ENCODE measurements around the gene PIGC.

PIGC gene

GRCh38 chr1:172443666-172444453 is at the start of gene PIGC:
Gene PIGC (minus strand): TSS chr1:172444069. CDS start chr1:172442622, 1,447 bp downstream.
- peak; percentile 56 for DNase-seq

GRCh38 chr1:172492421-172492820 is 48.6 kb upstream of the PIGC start:
- DNase-seq, result no peak

- no peak for DNase-seq
These were observed 46.0 kb upstream of the PIGC start for GRCh38 chr1:172489847-172490246.

- no peak for DNase-seq
These were observed 44.5 kb upstream of the PIGC start for GRCh38 chr1:172488393-172488792.

- DNase-seq, result no peak
These were observed 43.7 kb upstream of the PIGC start for GRCh38 chr1:172487550-172487949.

GRCh38 chr1:172486805-172487454 is 43.1 kb upstream of the PIGC start:
- no peak for DNase-seq

- DNase-seq, result no peak
These were observed 41.8 kb upstream of the PIGC start for GRCh38 chr1:172485626-172486025.

GRCh38 chr1:172484252-172484651 is 40.4 kb upstream of the PIGC start:
- DNase-seq, result no peak

- DNase-seq, result no peak
These were observed 39.6 kb upstream of the PIGC start for GRCh38 chr1:172483448-172483847.

GRCh38 chr1:172482044-172482443 is 38.2 kb upstream of the PIGC start:
- no peak for DNase-seq

- DNase-seq, result no peak
These were observed 36.6 kb upstream of the PIGC start for GRCh38 chr1:172480431-172480830.

GRCh38 chr1:172478485-172478884 is 34.6 kb upstream of the PIGC start:
- DNase-seq, result no peak

- DNase-seq, result no peak
These were observed 33.9 kb upstream of the PIGC start for GRCh38 chr1:172477741-172478140.

GRCh38 chr1:172477216-172477615 is 33.3 kb upstream of the PIGC start:
- no peak for DNase-seq

- no peak for DNase-seq
These were observed 32.4 kb upstream of the PIGC start for GRCh38 chr1:172476218-172476811.

- DNase-seq, result no peak
These were observed 30.0 kb upstream of the PIGC start for GRCh38 chr1:172473842-172474241.

- no peak for DNase-seq
These were observed 29.4 kb upstream of the PIGC start for GRCh38 chr1:172473302-172473701.

- no peak for DNase-seq
These were observed 28.6 kb upstream of the PIGC start for GRCh38 chr1:172472495-172472894.

GRCh38 chr1:172471666-172472065 is 27.8 kb upstream of the PIGC start:
- no peak for DNase-seq

- DNase-seq, result no peak
These were observed 26.3 kb upstream of the PIGC start for GRCh38 chr1:172470149-172470548.

GRCh38 chr1:172469717-172470116 is 25.8 kb upstream of the PIGC start:
- DNase-seq, result no peak

- no peak for DNase-seq
These were observed 24.4 kb upstream of the PIGC start for GRCh38 chr1:172468296-172468695.

- no peak for DNase-seq
These were observed 23.6 kb upstream of the PIGC start for GRCh38 chr1:172467446-172467845.

GRCh38 chr1:172466795-172467407 is 23.0 kb upstream of the PIGC start:
- no peak for DNase-seq
